A549 (cell line): ENCODE data around the gene TMC7.

Experiments
- CTCF ChIP-seq: fragments of >200 bp; sonication (Bioruptor Twin); formaldehyde crosslinking; IDR thresholded peaks from 3 replicates; pipeline ENCODE4 v1.5.1; 2016
- ELK1 ChIP-seq: fragments of 150-350 bp; IDR thresholded peaks from 2 replicates; pipeline ENCODE4 v1.6.1; 2014; ENCODE audit warnings: low read depth, mild to moderate bottlenecking, low read length
- FOSB ChIP-seq: fragments of 250-450 bp; sonication (Bioruptor Pico); IDR thresholded peaks from 2 replicates; pipeline ENCODE4 v1.5.0; 2020; ENCODE audit warnings: mild to moderate bottlenecking, moderate library complexity
- FOSL2 ChIP-seq, 2 experiments: fragments of 450-650 bp in 1 of 2; fragments of >200 bp in 1 of 2; sonication (Bioruptor Twin) in 1 of 2; formaldehyde crosslinking; IDR thresholded peaks; 2 replicates each; pipeline versions ENCODE4 v1.5.0 to v1.6.1; 2016 to 2020; ENCODE audit warnings: mild to moderate bottlenecking in 1 of 2, moderate library complexity in 1 of 2
- JUNB ChIP-seq: fragments of >200 bp; sonication (Bioruptor Twin); formaldehyde crosslinking; IDR thresholded peaks from 2 replicates; pipeline ENCODE4 v1.6.1; 2016
- POLR2A ChIP-seq: IDR thresholded peaks from 2 replicates; pipeline ENCODE4 v1.6.1; 2012; ENCODE audit warnings: mild to moderate bottlenecking, low read length
- TF ChIP-seq, protein P1 (sequence below): IDR thresholded peaks from 2 replicates; pipeline ENCODE4 v1.6.1; 2012

DNA sequence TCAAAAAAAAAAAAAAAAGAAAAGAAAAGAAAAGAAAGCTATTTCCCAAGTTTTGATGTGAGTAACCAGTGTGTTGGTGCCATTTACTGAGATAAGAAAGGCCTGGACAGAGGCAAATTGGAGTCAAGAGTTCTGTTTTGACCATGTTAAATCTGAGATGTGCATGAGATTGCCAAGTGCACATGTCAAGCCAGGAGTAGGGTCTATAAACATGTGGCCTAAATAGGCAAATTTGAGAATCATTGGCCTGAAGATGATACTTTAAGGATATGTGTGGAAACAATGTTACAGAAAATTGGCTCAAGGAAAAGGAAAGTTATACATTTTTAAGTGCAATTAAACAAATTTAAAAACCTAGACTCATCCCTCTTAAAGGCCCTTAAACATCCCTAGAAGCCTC, 42.3 kb upstream of the TMC7 start:
- TF ChIP-seq CTCF (no peak), FOSB (CRISPR knock-in tag) (no peak), JUNB (no peak), POLR2A (no peak), FOSL2 (IDR thresholded peaks at IDR 0.05) (no peak), FOSL2 (CRISPR knock-in tag; IDR thresholded peaks at IDR 0.05) (no peak), ELK1 (no peak)
- TF ChIP-seq, protein P1, sequence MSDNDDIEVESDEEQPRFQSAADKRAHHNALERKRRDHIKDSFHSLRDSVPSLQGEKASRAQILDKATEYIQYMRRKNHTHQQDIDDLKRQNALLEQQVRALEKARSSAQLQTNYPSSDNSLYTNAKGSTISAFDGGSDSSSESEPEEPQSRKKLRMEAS: no peak
